Measurements from ENCODE around the gene SMCO2. TPM values are rescaled to one million over a fixed set of nuclear protein-coding genes. Genes with fewer than 3 reads are reported as not detected.

The SMCO2 gene
- total and polyA plus RNA-seq, 4 experiments from 2014 or later, result not detected

GRCh38 chr12:27516625-27517024 lies 70.1 kb downstream of the SMCO2 start:
- DNase-seq, result no peak
- intact Hi-C loops (cut with micrococcal nuclease), result no loop called here
- Histone ChIP-seq H3K4me3 (ENCODE audit: low read length in 2 of 2) (no peak overlapping the region), H3K27ac (ENCODE audit: low read depth, low read length) (no peak overlapping the region), H3K9me3 (ENCODE audit: control insufficient read depth in 1 of 2, low read length in 2 of 2) (no peaks in the 10 kb centered on the region), H3K27me3 (ENCODE audit: insufficient read depth, low read length) (no peaks in the 10 kb centered on the region), H3K36me3 (ENCODE audit: insufficient read depth, low read length) (no peaks in the 10 kb centered on the region), H3K4me1 (ENCODE audit: insufficient read depth, low read length) (no peaks in the 10 kb centered on the region)
- Mint-ChIP-seq H3K27ac (no peak overlapping the region), H3K4me1 (peaks cover 0 to 3% (median under 1%) of the 10 kb centered on the region in 4 donors), H3K9me3 (no peaks in the 10 kb centered on the region), H3K4me3 (no peak overlapping the region), H3K27me3 (peaks cover 10 to 18% of the 10 kb centered on the region in 2 donors), H3K36me3 (no peaks in the 10 kb centered on the region)
- ChIA-PET CTCF (ENCODE audit: partially characterized antibody) (no interaction called here), POLR2A (ENCODE audit: partially characterized antibody) (no interaction called here)

- intact Hi-C loops (cut with micrococcal nuclease), result no loop called here
- no peak overlapping the region for H3K27ac Mint-ChIP-seq
- H3K4me1 Mint-ChIP-seq, result peaks cover 2 to 12% (median 6%) of the 10 kb centered on the region in 4 donors
- no peak overlapping the region for H3K27ac ChIP-seq (ENCODE audit: low read depth, low read length)
- DNase-seq, result no peak
- peaks cover 10 to 18% of the 10 kb centered on the region in 2 donors for H3K27me3 Mint-ChIP-seq
- POLR2A ChIA-PET (ENCODE audit: partially characterized antibody), result no interaction called here
- H3K9me3 ChIP-seq (ENCODE audit: control insufficient read depth in 1 of 2, low read length in 2 of 2), result no peaks in the 10 kb centered on the region
- no peaks in the 10 kb centered on the region for H3K27me3 ChIP-seq (ENCODE audit: insufficient read depth, low read length)
- H3K36me3 Mint-ChIP-seq, result no peaks in the 10 kb centered on the region
- no peak overlapping the region for H3K4me3 ChIP-seq (ENCODE audit: low read length in 2 of 2)
- H3K36me3 ChIP-seq (ENCODE audit: insufficient read depth, low read length), result no peaks in the 10 kb centered on the region
- no peak overlapping the region for H3K4me3 Mint-ChIP-seq
- H3K4me1 ChIP-seq (ENCODE audit: insufficient read depth, low read length), result no peaks in the 10 kb centered on the region
- CTCF ChIA-PET (ENCODE audit: partially characterized antibody), result no interaction called here
- H3K9me3 Mint-ChIP-seq, result no peaks in the 10 kb centered on the region
Measured at GRCh38 chr12:27517546-27517945, 71.0 kb downstream of the SMCO2 start.

GRCh38 chr12:27517961-27518665 lies 71.6 kb downstream of the SMCO2 start:
- no peaks in the 10 kb centered on the region for H3K9me3 Mint-ChIP-seq
- CTCF ChIA-PET (ENCODE audit: partially characterized antibody), result no interaction called here
- POLR2A ChIA-PET (ENCODE audit: partially characterized antibody), result no interaction called here

DNA sequence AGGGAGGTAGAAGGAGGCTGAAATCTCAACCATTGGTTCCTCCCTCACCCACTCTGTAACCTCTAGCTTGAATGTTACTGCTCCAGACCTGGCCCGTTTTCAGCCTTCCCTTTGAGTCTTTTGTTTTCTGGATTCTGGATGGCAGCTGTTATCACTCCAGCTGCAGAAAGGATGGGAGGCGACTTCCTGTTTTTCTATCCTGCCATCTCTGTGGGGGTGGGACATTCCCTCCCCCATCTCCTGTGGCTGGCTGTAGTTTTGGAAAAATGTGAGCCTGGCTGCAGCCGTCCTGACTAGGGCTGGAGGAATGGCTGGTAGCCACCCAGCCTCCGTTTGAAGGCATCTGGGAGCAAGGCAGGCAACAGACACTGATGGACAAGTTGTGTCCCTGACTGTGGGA lies 74.5 kb downstream of the SMCO2 start:
- Histone ChIP-seq H3K27ac (ENCODE audit: low read depth, low read length) (no peak overlapping the region), H3K27me3 (ENCODE audit: insufficient read depth, low read length) (no peaks in the 10 kb centered on the region), H3K4me3 (ENCODE audit: low read length in 2 of 2) (no peak overlapping the region), H3K9me3 (ENCODE audit: control insufficient read depth in 1 of 2, low read length in 2 of 2) (no peaks in the 10 kb centered on the region), H3K36me3 (ENCODE audit: insufficient read depth, low read length) (no peaks in the 10 kb centered on the region), H3K4me1 (ENCODE audit: insufficient read depth, low read length) (peaks cover 17% of the 10 kb centered on the region)
- H3K4me3 Mint-ChIP-seq, result peak overlapping the region in 1 of 8 donors; percentile 12
- peaks cover 8 to 17% of the 10 kb centered on the region in 2 donors for H3K27me3 Mint-ChIP-seq
- DNase-seq, result no peak
- ChIA-PET POLR2A (ENCODE audit: partially characterized antibody) (no interaction called here), CTCF (ENCODE audit: partially characterized antibody) (no interaction called here)
- H3K27ac Mint-ChIP-seq, result peak overlapping the region in 2 of 7 donors; percentile 6 to 23
- peaks cover 0 to 6% of the 10 kb centered on the region in 2 donors for H3K36me3 Mint-ChIP-seq
- H3K9me3 Mint-ChIP-seq, result no peaks in the 10 kb centered on the region
- peaks cover 13 to 40% (median 27%) of the 10 kb centered on the region in 4 donors for H3K4me1 Mint-ChIP-seq
- intact Hi-C loops (cut with micrococcal nuclease), result loop anchor here (5.0 kb wide), 3 partner anchors 279 to 689 kb away; partner anchors contain the start of genes ITPR2, MED21 and STK38L

More at GRCh38 chr12:27517961-27518665, 71.6 kb downstream of the SMCO2 start:
- intact Hi-C loops (cut with micrococcal nuclease), result no loop called here
- DNase-seq, result no peak
- no peaks in the 10 kb centered on the region for H3K36me3 ChIP-seq (ENCODE audit: insufficient read depth, low read length)
- no peaks in the 10 kb centered on the region for H3K27me3 ChIP-seq (ENCODE audit: insufficient read depth, low read length)
- peaks cover 10 to 18% of the 10 kb centered on the region in 2 donors for H3K27me3 Mint-ChIP-seq
- H3K4me3 Mint-ChIP-seq, result no peak overlapping the region
- H3K4me1 Mint-ChIP-seq, result peaks cover 4 to 17% (median 8%) of the 10 kb centered on the region in 4 donors
- no peak overlapping the region for H3K27ac ChIP-seq (ENCODE audit: low read depth, low read length)
- H3K36me3 Mint-ChIP-seq, result no peaks in the 10 kb centered on the region
- no peak overlapping the region for H3K4me3 ChIP-seq (ENCODE audit: low read length in 2 of 2)
- H3K4me1 ChIP-seq (ENCODE audit: insufficient read depth, low read length), result peaks cover 4% of the 10 kb centered on the region
- no peaks in the 10 kb centered on the region for H3K9me3 ChIP-seq (ENCODE audit: control insufficient read depth in 1 of 2, low read length in 2 of 2)
- no peak overlapping the region for H3K27ac Mint-ChIP-seq

GRCh38 chr12:27521981-27522380 lies 75.4 kb downstream of the SMCO2 start:
- H3K27ac Mint-ChIP-seq, result peak overlapping the region in 4 of 7 donors; percentile 6 to 62 (median 56)
- peaks cover 0 to 6% of the 10 kb centered on the region in 2 donors for H3K36me3 Mint-ChIP-seq

DNA sequence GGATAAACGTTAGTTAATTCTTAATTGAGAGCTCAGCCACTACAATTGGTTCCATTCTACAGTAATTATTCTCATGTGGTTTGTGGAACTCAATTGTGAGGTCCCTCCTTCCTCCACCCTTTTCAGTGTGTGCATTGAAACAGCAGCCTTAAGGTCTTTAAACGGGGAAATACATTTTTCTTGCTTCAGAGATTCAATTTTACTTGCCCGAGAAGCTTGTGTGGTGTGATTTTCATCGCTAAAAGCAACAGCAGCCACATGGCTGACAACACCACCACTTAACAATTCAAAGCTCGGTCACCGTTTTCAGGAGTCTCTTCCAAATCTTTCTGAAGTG lies 76.7 kb downstream of the SMCO2 start:
- H3K27me3 ChIP-seq (ENCODE audit: insufficient read depth, low read length), result no peaks in the 10 kb centered on the region
- Mint-ChIP-seq H3K4me3 (peak overlapping the region; percentile 96 to 99 (median 98)), H3K36me3 (peaks cover 0 to 6% of the 10 kb centered on the region in 2 donors), H3K27ac (peak overlapping the region; percentile 92 to 97 (median 95)), H3K27me3 (peaks cover 4% of the 10 kb centered on the region in 2 donors), H3K9me3 (no peaks in the 10 kb centered on the region), H3K4me1 (peaks cover 13 to 40% (median 27%) of the 10 kb centered on the region in 4 donors)
- H3K9me3 ChIP-seq (ENCODE audit: control insufficient read depth in 1 of 2, low read length in 2 of 2), result no peaks in the 10 kb centered on the region
- H3K36me3 ChIP-seq (ENCODE audit: insufficient read depth, low read length), result no peaks in the 10 kb centered on the region
- intact Hi-C loops (cut with micrococcal nuclease), result loop anchor here (5.0 kb wide), 3 partner anchors 281 to 691 kb away; partner anchors contain the start of genes ITPR2, MED21 and STK38L
- DNase-seq, result no peak
- H3K4me1 ChIP-seq (ENCODE audit: insufficient read depth, low read length), result peaks cover 17% of the 10 kb centered on the region
- H3K27ac ChIP-seq (ENCODE audit: low read depth, low read length), result peak overlapping the region; percentile 65
- CTCF ChIA-PET (ENCODE audit: partially characterized antibody), result interaction anchor here (1.2 to 1.6 kb wide), 2 partner anchors 89 to 507 kb away, joined by 3 read pairs; no protein-coding TSS in a partner anchor
- POLR2A ChIA-PET (ENCODE audit: partially characterized antibody), result interaction anchor here (1.1 to 1.8 kb wide), 3 partner anchors 257 to 690 kb away, joined by 4 read pairs; partner anchors contain the start of genes CCDC91, ITPR2, KLHL42 and MANSC4
- peak overlapping the region; percentile 39 to 98 for H3K4me3 ChIP-seq (ENCODE audit: low read length in 2 of 2)

More at GRCh38 chr12:27521981-27522380, 75.4 kb downstream of the SMCO2 start:
- Histone ChIP-seq H3K36me3 (ENCODE audit: insufficient read depth, low read length) (no peaks in the 10 kb centered on the region), H3K9me3 (ENCODE audit: control insufficient read depth in 1 of 2, low read length in 2 of 2) (no peaks in the 10 kb centered on the region), H3K27me3 (ENCODE audit: insufficient read depth, low read length) (no peaks in the 10 kb centered on the region), H3K4me1 (ENCODE audit: insufficient read depth, low read length) (peaks cover 17% of the 10 kb centered on the region), H3K27ac (ENCODE audit: low read depth, low read length) (no peak overlapping the region), H3K4me3 (ENCODE audit: low read length in 2 of 2) (no peak overlapping the region)
- Mint-ChIP-seq H3K27me3 (peaks cover 8 to 11% of the 10 kb centered on the region in 2 donors), H3K4me3 (peak overlapping the region in 6 of 8 donors; percentile 13 to 59 (median 24)), H3K9me3 (no peaks in the 10 kb centered on the region), H3K4me1 (peaks cover 13 to 40% (median 27%) of the 10 kb centered on the region in 4 donors)
- ChIA-PET CTCF (ENCODE audit: partially characterized antibody) (no interaction called here), POLR2A (ENCODE audit: partially characterized antibody) (no interaction called here)
- no peak for DNase-seq
- intact Hi-C loops (cut with micrococcal nuclease), result loop anchor here (5.0 kb wide), 3 partner anchors 280 to 690 kb away; partner anchors contain the start of genes ITPR2, MED21 and STK38L

Measured in CD4-positive, alpha-beta memory T cell (primary cell).